Calu3 (cell line): ENCODE results near the gene SORCS3. TPM values are rescaled to one million over a fixed set of nuclear protein-coding genes. Genes with fewer than 3 reads are reported as not detected.
A peak's percentile ranks its signal among the peaks of the same experiment; 100 is the strongest.

Source experiments
- BruUV-seq: library from RNA; stranded (reverse); fragments of 400-500 nt; replicated peaks from 2 replicates; lab custom pipeline; 2021; lab: Mats Ljungman, UMichigan
- CTCF ChIA-PET: fragments of 300-600 bp; sonication (Branson Sonifier 250); formaldehyde crosslinking; loops from one replicate; lab custom pipeline; 2022; ENCODE audit warnings: antibody characterized with exemption; lab: Charles Lee
- DNase-seq: peaks from one replicate; pipeline ENCODE4 v3.0.0; 2022
- H3K27ac Mint-ChIP-seq: one replicate; pipeline ENCODE4 v1.8.0; 2022; ENCODE audit warnings: mixed read lengths; ENCODE audit not compliant: unreplicated experiment
- H3K27me3 Mint-ChIP-seq: one replicate; pipeline ENCODE4 v1.8.0; 2022; ENCODE audit warnings: mixed read lengths; ENCODE audit not compliant: unreplicated experiment
- H3K36me3 Mint-ChIP-seq: one replicate; pipeline ENCODE4 v1.8.0; 2022; ENCODE audit warnings: mild to moderate bottlenecking, moderate library complexity, mixed read lengths; ENCODE audit not compliant: insufficient read depth, unreplicated experiment
- H3K4me1 Mint-ChIP-seq: one replicate; pipeline ENCODE4 v1.8.0; 2022; ENCODE audit warnings: mild to moderate bottlenecking, low read depth, mixed read lengths; ENCODE audit not compliant: unreplicated experiment
- H3K4me3 Mint-ChIP-seq: one replicate; pipeline ENCODE4 v1.8.0; 2022; ENCODE audit warnings: mild to moderate bottlenecking, low read depth, moderate library complexity, mixed read lengths; ENCODE audit not compliant: unreplicated experiment
- H3K9me3 Mint-ChIP-seq: one replicate; pipeline ENCODE4 v1.8.0; 2022; ENCODE audit warnings: low read depth, mixed read lengths; ENCODE audit not compliant: unreplicated experiment
- intact Hi-C: fragments of 100-400 bp; cut with micrococcal nuclease; formaldehyde crosslinking; loops from one replicate; pipeline ENCODE4 v1.10.0; 2022; ENCODE audit not compliant: unreplicated experiment
- total RNA-seq: library from RNA; stranded (reverse); gene quantifications from 2 replicates; pipeline ENCODE4 v1.2.3, GENCODE V29; 2022
- TF ChIP-seq, protein P1 (sequence below): fragments of 200-600 bp; IDR thresholded peaks from one replicate; pipeline ENCODE4 v1.8.0; 2022; ENCODE audit warnings: antibody characterized with exemption; ENCODE audit not compliant: unreplicated experiment

SORCS3 gene
- total RNA-seq, 1 experiment from 2014 or later = not detected

- CTCF ChIA-PET = no interaction called here
- H3K4me3 Mint-ChIP-seq = no peak overlapping the region
- DNase-seq = no peak
- TF ChIP-seq, protein P1, sequence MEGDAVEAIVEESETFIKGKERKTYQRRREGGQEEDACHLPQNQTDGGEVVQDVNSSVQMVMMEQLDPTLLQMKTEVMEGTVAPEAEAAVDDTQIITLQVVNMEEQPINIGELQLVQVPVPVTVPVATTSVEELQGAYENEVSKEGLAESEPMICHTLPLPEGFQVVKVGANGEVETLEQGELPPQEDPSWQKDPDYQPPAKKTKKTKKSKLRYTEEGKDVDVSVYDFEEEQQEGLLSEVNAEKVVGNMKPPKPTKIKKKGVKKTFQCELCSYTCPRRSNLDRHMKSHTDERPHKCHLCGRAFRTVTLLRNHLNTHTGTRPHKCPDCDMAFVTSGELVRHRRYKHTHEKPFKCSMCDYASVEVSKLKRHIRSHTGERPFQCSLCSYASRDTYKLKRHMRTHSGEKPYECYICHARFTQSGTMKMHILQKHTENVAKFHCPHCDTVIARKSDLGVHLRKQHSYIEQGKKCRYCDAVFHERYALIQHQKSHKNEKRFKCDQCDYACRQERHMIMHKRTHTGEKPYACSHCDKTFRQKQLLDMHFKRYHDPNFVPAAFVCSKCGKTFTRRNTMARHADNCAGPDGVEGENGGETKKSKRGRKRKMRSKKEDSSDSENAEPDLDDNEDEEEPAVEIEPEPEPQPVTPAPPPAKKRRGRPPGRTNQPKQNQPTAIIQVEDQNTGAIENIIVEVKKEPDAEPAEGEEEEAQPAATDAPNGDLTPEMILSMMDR = no peak
- no peaks in the 10 kb centered on the region for H3K4me1 Mint-ChIP-seq
- H3K9me3 Mint-ChIP-seq = no peaks in the 10 kb centered on the region
- intact Hi-C loops = no loop called here
- no TSS peak for BruUV-seq
- no peaks in the 10 kb centered on the region for H3K36me3 Mint-ChIP-seq
- H3K27me3 Mint-ChIP-seq = peaks cover 54% of the 10 kb centered on the region
- H3K27ac Mint-ChIP-seq = no peak overlapping the region
These were observed 23.3 kb upstream of the SORCS3 start for GRCh38 chr10:104617831-104618230.

DNA sequence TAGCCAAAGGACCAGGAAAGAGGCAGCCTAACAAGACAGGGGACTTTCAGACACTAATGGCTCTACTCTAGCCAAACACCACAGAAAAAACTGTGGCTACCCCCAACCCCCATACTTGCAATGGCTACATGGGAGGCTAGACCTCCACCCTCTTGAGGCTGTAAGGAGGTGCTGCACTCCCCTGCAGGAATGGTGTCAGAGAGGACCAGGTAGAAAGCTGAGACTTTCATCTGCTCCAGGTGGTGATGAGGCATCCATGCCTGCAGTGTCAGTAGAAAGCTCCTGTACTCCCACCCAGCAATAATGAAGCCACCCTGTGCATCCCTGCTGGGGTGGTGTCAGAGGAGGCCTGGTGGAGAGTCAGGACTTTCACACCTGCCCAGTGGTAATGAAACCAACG, 18.9 kb upstream of the SORCS3 start:
- H3K27ac Mint-ChIP-seq = no peak overlapping the region
- no peaks in the 10 kb centered on the region for H3K9me3 Mint-ChIP-seq
- intact Hi-C loops = loop anchor here (2.0 kb wide), 1 partner anchor 41 kb away; no protein-coding TSS in a partner anchor
- DNase-seq = no peak
- no peaks in the 10 kb centered on the region for H3K4me1 Mint-ChIP-seq
- no peaks in the 10 kb centered on the region for H3K36me3 Mint-ChIP-seq
- TF ChIP-seq, protein P1 = no peak
- CTCF ChIA-PET = interaction anchor here (0.7 to 1.1 kb wide), 3 partner anchors 42 to 316 kb away, joined by 3 to 6 read pairs (median 3); no protein-coding TSS in a partner anchor
- H3K27me3 Mint-ChIP-seq = peaks cover 61% of the 10 kb centered on the region
- no peak overlapping the region for H3K4me3 Mint-ChIP-seq
- BruUV-seq = no TSS peak

DNA sequence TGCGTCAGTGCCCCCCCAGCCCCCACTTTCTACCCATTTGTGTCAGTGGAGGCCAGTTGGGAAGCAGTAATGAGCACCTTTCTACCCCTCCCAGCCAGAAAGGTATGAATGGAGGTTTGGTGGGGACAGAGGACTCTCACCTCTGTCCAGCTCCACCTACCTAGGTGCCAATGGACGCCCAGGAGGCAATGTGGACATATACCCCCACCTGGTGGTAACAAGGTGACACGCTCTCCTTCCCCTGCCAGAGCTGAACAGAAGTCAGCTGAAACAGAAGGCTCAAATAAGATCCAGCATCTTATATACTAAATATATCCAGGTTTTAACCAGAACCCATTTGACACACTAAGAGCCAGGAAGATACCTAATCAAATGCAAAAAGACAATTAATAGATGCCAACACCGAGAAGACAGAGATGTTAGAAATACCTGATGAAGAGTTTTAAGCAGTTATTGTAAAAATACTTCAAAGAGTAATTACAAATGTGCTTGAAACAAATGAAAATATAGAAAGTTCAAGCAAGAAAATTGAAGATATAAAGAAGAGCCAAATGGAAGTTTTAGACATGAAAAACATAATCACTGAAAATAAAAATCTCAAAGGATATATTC, 18.4 kb upstream of the SORCS3 start:
- Mint-ChIP-seq H3K27ac (no peak overlapping the region), H3K9me3 (no peaks in the 10 kb centered on the region), H3K4me1 (no peaks in the 10 kb centered on the region), H3K27me3 (peaks cover 61% of the 10 kb centered on the region), H3K4me3 (no peak overlapping the region), H3K36me3 (no peaks in the 10 kb centered on the region)
- peak; percentile 39 for DNase-seq
- BruUV-seq = no TSS peak
- TF ChIP-seq, protein P1 = no peak
- intact Hi-C loops = loop anchor here (2.0 kb wide), 1 partner anchor 42 kb away; no protein-coding TSS in a partner anchor
- CTCF ChIA-PET = interaction anchor here (0.7 to 1.1 kb wide), 3 partner anchors 42 to 317 kb away, joined by 3 to 6 read pairs (median 3); no protein-coding TSS in a partner anchor

GRCh38 chr10:104630731-104631130, 10.4 kb upstream of the SORCS3 start:
- intact Hi-C loops = no loop called here
- H3K36me3 Mint-ChIP-seq = no peaks in the 10 kb centered on the region
- no peaks in the 10 kb centered on the region for H3K9me3 Mint-ChIP-seq
- H3K27me3 Mint-ChIP-seq = peaks cover 57% of the 10 kb centered on the region
- no peak overlapping the region for H3K27ac Mint-ChIP-seq
- no peaks in the 10 kb centered on the region for H3K4me1 Mint-ChIP-seq
- H3K4me3 Mint-ChIP-seq = no peak overlapping the region
- BruUV-seq = no TSS peak
- no peak for DNase-seq
- TF ChIP-seq, protein P1 = no peak
- CTCF ChIA-PET = no interaction called here
